RPMI7951 (cell line): ENCODE results near the gene SNTA1. TPM values are rescaled to one million over a fixed set of nuclear protein-coding genes. Genes with fewer than 3 reads are reported as not detected.
"Not testable (repeated sequence)": the region's sequence is repeated elsewhere in the genome, so short reads cannot be mapped to it uniquely, and the experiment has no call there.

Source experiments
- DNase-seq: peaks from one replicate; pipeline ENCODE4 v3.0.0-alpha.2; 2012; ENCODE audit warnings: low read depth
- total RNA-seq: library from RNA; depleted of rRNA; stranded (reverse); fragments of >200 nt; shearing (Covaris generic); gene quantifications from 2 replicates; pipeline ENCODE4 v1.2.3, GENCODE V29; 2014; rRNA removed

SNTA1 gene
- total RNA-seq, 1 experiment from 2014 or later = 45.1 TPM

DNA sequence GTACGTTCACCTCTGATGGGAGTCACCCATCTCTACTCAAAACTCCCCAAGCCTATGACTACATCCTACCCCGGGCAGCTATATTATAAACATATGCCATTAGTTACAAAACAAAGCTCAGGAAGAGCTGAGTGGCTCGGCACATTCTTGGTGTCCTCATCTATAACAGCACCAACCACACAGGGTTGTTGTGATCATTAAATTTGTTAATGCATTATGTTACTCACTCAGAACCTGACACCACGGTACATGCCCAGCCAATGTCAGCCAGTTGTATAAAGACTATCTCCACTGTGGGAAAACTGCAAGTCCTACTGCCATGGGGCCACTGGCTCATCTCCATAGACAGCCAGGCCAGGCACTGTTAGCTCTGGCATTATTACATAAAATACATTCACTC is 50.0 kb downstream of the SNTA1 start:
- no peak for DNase-seq

DNA sequence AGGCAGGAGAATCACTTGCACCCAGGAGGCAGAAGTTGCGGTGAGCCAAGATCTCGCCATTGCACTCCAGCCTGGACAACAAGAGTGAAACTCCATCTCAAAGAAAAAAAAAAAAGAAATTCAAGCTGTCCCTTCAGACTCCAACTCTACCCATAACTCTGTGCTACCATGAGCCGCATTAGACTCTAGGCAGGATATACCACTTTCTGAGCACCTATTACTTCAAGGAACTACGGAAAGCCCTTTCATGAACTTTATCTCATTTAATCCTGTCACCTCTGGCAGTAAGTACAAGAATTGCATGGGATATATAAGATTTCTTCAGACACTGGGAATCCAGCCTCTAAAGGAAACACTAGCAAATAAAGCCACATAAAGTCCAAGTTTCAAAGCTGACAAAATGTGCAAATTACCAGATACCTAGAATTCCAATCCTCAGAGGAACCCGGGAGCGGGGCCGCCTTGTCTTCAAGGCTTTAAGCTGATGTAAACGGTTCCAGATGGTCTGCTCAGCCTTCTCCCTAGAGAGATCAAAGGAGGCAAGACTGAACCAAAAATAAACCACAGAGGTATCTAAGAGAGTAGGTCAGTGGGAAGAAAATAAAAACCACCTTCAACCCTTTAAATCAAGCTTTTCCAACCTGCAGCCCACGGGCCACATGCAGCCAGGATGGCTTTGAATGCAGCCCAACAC is 51.7 kb downstream of the SNTA1 start:
- DNase-seq = peak; percentile 62

DNA sequence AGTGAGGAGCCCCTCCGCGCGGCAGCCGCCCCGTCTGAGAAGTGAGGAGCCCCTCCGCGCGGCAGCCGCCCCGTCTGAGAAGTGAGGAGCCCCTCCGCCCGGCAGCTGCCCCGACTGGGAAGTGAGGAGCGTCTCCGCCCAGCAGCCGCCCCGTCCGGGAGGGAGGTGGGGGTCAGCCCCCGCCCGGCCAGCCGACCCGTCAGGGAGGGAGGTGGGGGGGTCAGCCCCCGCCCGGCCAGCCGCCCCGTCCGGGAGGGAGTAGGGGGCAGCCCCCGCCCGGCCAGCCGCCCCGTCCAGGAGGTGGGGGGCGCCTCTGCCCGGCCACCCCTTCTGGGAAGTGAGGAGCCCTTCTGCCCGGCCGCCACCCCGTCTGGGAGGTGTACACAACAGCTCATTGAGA is 54.2 kb downstream of the SNTA1 start:
- not testable (repeated sequence) for DNase-seq

DNA sequence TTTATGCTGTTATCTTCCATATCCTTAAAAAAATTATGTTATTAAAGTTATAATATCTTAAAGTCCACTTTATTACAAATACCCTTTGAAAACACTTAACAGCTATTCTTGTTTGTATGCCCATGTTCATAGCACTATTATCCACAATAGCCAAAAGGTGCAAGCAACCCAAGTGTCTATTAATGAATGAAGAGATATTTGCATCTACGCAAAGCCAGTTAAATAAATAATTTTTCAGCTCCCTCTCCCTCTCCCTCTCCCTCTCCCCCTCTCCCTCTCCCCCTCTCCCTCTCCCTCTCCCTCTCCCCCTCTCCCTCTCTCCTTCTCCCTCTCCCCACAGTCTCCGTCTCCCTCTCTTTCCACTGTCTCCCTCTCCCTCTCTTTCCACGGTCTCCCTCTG is 55.3 kb downstream of the SNTA1 start:
- DNase-seq = no peak

DNA sequence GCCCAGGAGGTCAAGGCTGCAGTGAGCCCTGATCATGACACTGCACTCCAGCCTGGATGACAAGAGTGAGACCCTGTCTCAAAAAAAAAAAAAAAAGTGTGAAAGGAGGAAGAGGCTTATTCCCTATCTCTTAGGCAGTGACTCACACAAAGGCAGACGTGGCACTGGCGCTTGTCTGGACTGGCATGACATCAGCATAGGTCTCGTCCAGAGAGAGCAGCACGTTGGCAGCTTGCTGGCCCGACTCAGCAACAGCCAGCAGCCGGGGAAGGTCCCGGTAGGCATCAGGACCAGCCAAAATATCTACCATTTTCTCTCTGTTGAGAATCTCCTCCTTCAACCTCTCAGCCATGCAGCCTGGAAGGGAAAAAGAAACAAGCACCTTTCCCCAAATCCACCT is 56.4 kb downstream of the SNTA1 start:
- DNase-seq = peak; percentile 76

DNA sequence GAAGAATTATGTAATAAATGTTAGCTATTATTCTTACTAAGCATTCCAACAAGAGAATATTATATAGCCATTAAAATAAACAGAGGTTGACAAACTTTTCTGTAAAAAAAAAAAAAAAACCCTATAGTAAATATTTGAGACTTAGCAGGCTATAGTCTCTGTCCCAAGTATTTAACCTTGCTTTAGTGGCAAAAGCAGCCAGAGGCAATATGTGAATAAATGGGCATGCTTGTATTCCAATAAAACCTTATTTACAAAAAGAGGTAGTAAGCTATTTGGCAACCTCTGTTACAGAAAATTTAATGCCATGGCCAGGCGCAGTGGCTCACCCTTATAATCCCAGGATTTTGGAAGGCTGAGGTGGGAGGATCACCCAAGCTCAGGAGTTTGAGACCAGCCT is 56.9 kb downstream of the SNTA1 start:
- DNase-seq = no peak

DNA sequence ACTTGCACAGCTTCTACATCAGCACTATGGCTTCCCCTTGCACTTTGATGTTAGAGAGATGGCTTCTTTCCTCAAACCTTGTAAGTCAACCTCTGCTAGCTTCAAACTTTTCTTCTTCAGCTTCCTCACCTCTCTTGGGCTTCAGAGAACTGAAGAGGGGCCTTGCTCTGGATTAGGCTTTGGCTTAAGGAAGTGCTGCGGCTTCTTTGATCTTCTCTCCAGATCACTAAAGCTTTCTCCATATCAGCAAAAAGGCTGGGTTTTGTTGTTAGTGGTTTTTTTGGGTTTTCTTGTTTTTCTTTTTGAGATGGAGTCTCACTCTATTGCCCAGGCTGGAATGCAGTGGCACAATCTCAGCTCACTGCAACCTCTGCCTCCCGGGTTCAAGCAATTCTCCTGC is 66.2 kb downstream of the SNTA1 start:
- DNase-seq = no peak

DNA sequence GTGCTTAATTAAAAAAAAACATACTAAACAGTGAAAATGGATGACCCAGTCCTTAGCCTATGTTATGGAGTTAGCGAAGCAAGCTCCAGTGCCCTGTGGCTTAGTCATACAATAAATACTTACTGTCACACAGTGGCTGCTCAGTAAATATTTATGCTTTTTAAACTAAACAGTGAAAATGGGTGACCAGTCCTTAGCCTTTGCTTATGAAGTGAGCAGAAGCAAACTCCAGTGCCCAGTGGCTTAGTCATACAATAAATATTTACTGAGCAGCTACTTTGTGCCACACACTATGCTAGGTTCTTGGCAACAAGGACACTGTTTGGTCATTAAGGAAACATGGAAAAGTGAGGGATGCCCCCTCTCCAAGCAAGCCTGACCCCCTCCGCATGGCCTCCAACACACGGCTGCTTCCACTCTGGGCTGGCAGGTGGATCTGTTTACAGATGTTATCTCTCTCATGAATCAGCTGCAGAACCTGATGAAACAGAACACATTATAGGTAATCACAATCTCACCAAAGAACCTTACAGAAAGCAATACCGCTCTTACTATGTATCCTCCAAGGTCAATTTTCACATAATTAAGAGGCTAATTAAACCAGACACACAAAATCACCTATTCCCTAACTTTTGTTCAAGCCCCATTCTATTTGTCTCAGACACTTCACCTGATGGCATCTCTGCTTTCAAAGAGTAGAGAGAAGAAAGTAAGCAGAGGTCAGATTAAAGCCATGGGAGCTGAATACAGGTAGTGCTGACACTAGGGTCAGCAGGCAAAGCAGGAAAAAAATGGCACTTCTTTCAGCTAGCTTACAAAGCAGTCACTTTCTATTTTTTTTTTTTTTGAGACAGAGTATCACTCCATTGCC is 69.6 kb downstream of the SNTA1 start:
- DNase-seq = peak; percentile 54

DNA sequence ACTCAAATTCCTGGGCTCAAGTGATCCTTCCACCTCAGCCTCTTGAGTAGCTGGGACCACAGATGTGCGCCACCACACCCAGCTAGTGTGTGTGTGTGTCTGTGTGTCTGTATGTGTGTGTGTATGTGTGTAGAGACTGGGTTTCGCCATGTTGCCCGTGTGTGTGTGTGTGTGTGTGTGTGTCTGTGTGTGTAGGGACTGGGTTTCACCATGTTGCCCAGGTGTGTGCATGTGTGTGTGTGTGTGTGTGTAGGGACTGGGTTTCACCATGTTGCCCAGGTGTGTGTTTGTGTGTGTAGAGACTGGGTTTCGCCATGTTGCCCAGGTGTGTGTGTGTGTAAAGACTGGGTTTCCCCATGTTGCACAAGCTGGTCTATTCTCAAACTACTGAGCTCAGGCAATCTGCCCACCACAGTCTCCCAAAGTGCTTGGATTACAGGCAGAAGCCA is 70.5 kb downstream of the SNTA1 start:
- DNase-seq = no peak

DNA sequence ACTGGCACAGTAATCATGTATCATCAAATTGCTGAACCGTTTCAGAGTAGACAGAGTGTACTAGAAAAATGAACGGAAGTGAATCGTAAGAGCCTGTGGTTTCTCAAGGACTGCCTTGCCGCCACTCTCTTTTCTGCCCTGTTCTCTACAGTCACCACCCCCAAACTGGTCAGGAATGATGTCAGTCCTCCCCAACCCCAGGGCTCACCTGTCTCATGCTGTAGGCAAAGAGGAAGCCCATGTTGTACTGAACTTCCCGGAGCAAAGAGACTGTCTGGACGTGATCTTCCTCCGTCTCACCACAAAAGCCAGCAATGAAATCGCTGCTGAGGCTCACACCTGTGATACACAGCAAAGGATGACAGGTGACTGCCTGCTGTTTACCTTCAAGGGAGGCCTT is 73.3 kb downstream of the SNTA1 start:
- DNase-seq = no peak

DNA sequence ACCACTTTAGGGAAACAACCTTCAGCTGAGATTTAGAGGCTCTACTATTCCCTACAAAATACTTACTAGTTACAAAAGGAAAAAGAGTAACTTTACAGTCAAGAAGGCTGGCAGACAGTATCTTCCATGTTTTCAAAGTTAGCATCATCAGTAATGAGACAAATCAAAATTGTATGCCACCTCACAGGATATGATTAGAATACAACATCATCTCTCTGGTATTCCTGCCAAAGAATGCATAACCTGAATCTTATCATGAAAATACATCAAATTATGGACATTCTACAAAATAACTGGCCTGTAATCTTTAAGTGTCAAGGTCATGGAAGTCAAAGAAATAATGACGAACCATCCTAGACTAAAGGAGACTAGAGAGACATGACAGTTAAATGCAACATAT is 80.7 kb downstream of the SNTA1 start:
- DNase-seq = no peak

DNA sequence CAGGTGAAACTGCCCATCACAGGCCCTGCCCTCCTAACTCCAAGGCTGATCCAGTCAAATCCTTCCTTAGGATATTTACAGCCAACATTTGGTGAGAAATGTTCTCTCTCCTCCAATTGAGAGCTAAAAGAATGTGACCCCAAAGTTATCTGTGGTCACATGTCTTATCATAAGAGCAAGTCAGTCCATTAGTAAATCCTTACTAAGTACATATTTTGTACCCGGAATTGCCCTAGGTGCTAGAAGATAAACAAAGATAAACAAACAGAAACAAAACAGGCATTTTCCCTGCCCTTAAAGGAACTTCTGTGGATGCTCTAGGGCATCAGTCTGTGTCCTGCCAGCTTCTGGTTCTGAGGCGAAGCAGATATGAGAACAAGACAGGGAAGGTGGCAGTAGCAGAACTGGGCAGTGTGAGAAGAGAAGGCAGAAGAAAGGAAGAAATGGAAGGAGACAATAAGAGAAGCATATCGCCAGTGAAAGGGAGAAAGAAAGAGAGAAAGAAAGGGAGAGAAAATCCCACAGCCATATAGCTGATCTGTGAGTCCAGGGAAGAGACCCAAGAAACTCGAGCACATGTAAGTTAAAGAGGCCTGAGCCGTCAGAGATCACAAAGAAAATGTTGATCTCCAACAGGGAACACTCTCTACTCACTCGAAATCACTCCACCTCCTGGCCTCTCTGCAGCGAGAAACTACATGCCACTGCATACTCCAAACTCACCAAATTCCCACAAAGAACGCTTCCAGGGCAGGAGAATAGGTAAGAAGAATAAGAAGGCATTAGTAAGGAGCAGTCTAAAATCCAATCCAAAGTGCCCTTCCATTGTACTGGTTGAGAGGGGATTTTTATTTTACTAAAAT is 83.9 kb downstream of the SNTA1 start:
- no peak for DNase-seq

Other genes with a start within 250 kb of the SNTA1 start
- not detected in 2 replicates for gene BPIFA3, start 226.4 kb downstream of the SNTA1 start, total RNA-seq
- gene BPIFA1, start 207.8 kb downstream of the SNTA1 start, total RNA-seq = not detected in 2 replicates
- not detected in 2 replicates for gene BPIFB1, start 160.5 kb downstream of the SNTA1 start, total RNA-seq
- 26.7 and 29.0 TPM in 2 replicates for gene CDK5RAP1, start 42.2 kb downstream of the SNTA1 start, total RNA-seq
- 7.7 and 8.7 TPM in 2 replicates for gene CBFA2T2, start 46.3 kb upstream of the SNTA1 start, total RNA-seq
- 0.24 and 0.39 TPM in 2 replicates for gene C20orf144, start 218.6 kb upstream of the SNTA1 start, total RNA-seq
- 0.49 TPM in 1 of 2 replicates, not detected in the other for gene ACTL10, start 223.2 kb upstream of the SNTA1 start, total RNA-seq
- 39.3 and 43.9 TPM in 2 replicates for gene NECAB3, start 230.7 kb upstream of the SNTA1 start, total RNA-seq
- gene E2F1, start 242.6 kb upstream of the SNTA1 start, total RNA-seq = 28.7 and 33.3 TPM in 2 replicates